ENCODE measurements around the gene PPP1R12B.
"Not testable (repeated sequence)": the region's sequence is repeated elsewhere in the genome, so short reads cannot be mapped to it uniquely, and the experiment has no call there.

Gene PPP1R12B

DNA sequence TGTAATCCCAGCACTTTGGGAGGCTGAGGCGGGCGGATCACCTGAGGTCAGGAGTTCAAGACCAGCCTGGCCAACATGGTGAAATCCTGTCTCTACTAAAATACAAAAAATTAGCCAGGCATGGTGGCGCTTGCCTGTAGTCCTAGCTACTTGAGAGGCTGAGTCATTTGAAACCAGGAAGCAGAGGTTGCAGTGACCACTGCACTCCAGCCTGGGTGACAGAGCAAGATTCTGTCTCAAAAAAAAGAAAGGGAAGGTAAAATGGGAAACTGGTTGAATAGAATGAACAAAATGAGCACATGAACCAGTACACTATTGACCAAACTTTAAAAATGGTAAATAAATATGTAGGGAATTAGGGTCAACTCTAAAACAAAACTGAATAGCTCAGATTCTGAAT, 120.2 kb downstream of the PPP1R12B start:
- not testable (repeated sequence) for H3K27me3 Mint-ChIP-seq, H3K4me1 Mint-ChIP-seq, H3K9me3 Mint-ChIP-seq, H3K27ac Mint-ChIP-seq, H3K4me3 Mint-ChIP-seq, ATAC-seq
- H3K36me3 Mint-ChIP-seq: peaks cover 21% of the 10 kb centered on the region

DNA sequence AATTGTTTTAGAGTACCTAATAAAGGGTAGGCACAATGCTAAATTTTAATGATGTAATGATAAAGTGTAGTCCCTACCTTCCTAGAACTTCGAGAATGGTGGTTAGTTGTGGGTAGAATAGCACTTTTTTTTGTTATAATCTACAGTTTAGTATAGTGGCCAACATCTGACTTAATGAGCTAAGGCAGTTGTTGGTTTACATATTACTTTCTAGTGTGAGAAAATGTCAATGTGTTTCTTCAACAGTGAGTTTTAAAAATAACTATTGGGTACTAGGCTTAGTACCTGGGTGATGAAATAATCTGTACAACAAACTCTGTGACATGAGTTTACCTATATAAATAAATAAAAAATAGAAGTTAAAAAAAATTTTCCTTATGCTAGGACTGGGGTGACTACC, 120.6 kb downstream of the PPP1R12B start:
- ATAC-seq, H3K27ac Mint-ChIP-seq, H3K4me3 Mint-ChIP-seq, H3K4me1 Mint-ChIP-seq, H3K9me3 Mint-ChIP-seq, H3K27me3 Mint-ChIP-seq: not testable (repeated sequence)
- H3K36me3 Mint-ChIP-seq: peaks cover 22% of the 10 kb centered on the region

DNA sequence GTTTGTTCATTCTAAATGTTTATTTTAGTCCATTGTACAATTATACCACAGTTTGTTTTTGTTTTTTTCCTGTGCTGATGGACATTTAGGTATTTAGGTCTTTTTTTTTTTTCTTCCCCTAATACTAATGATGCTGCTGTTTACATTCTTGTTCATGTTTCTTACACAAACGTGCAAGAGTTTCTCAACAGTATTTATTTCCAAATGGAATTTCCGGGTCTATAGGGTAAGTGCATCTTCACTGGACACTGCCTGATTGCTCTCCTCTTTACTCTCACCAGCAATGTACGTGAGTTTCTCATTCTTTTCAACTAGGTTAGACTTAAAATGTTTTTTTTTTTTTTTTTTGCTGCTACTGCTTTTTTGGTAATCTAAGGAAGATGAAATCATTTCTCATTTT, 122.7 kb downstream of the PPP1R12B start:
- ATAC-seq: no peak
- H3K27me3 Mint-ChIP-seq: no peaks in the 10 kb centered on the region
- H3K36me3 Mint-ChIP-seq: peaks cover 22% of the 10 kb centered on the region
- H3K4me1 Mint-ChIP-seq: no peaks in the 10 kb centered on the region
- no peak overlapping the region for H3K4me3 Mint-ChIP-seq
- H3K9me3 Mint-ChIP-seq: no peaks in the 10 kb centered on the region
- H3K27ac Mint-ChIP-seq: no peak overlapping the region

DNA sequence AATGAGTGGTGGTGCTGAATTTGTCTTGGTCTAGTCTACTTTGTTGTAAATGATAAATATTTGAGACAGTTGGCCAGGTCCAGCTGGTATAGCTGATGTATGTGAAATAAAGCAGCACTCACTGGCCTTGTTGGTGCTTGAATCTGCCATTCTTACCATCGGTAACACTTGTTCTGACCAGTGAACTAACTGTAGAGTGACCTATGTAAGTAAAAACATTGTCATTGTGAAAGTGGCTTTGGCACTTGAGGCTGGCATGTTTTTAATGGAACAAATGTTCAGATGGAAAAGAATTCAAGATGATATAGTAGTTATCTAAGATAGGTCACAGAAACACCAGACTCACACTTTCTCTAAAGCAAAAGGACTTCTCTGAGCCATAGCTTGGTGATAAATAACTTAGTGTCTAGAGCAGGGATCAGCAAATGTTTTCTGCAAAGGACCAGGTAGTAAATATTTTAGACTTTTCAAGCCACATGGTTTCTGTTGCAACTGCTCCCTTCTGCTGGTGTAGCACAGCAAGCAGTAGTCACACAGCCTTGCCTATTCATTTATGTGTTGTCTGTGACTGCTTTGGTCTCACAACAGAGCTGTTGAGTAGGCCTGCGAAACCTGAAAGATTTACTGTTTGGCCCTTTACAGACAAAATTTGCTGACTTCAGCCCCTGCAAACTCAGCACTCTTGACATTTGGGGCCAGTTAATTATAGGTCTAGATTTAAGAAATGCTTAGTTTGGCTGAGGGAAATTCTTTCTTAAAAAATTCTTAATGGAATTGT, 124.0 kb downstream of the PPP1R12B start:
- not testable (repeated sequence) for H3K4me1 Mint-ChIP-seq, H3K27ac Mint-ChIP-seq, H3K4me3 Mint-ChIP-seq, H3K27me3 Mint-ChIP-seq, ATAC-seq, H3K9me3 Mint-ChIP-seq
- peaks cover 25% of the 10 kb centered on the region for H3K36me3 Mint-ChIP-seq

DNA sequence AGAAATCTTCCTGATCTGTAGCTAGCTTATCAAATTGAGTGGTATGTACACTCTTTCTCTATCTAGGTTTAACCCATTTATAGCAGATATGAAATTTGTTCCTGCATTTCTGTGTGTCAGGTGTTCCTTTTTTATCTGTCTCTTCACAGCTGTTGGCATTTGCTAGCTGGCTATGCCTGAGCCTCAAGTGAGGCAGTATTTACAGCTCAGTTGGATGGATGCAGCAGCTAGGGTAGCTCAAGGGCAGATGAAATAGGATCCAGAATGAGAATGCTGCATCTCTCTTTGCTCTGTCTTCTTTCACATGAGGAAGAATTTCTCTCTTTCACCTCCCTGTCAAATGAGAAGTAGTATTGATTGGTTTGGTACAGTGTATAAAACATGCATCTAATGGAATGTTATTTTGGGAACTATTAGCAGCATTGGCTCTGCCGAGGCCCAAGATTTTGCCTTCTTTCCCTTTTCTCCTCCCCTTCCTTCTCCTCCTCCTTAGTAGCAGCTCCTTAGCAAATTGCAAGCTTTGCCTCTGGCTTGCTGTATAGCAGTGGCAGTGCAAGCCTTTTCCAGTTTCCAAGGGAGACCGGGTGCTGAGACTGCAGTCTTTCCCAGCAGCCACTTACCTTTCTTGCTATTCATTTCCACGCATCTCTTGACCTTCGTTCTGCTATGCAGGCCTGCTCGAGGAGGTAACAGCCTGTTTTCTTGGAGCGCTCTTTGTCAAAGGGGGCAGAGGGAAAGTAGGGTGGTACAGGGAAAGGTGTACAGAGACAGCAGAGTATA, 125.0 kb downstream of the PPP1R12B start:
- H3K4me3 Mint-ChIP-seq, H3K27ac Mint-ChIP-seq: not testable (repeated sequence)

DNA sequence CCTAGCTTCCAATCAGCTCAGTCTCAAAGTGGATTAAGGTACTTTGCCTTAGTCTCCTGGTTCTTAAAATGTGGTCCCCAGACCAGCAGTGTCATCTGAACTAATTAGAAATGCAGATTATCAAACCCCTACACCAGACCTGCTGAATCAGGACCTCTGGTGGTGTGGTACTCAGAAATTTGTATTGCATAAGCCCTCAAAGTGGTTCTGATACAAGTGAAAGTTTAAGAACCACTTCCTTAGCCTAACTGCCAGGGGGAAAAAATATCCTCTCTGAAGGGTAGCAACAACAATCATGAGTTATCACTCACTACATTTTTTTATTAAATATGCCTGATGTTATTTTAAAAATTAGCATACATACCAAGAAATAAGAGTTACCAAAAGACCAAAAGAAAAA, 131.2 kb downstream of the PPP1R12B start:
- not testable (repeated sequence) for H3K27ac Mint-ChIP-seq, ATAC-seq, H3K9me3 Mint-ChIP-seq, H3K4me3 Mint-ChIP-seq
- Mint-ChIP-seq H3K27me3 (peaks cover 17% of the 10 kb centered on the region), H3K36me3 (peaks cover 19% of the 10 kb centered on the region), H3K4me1 (peaks cover 31% of the 10 kb centered on the region)

More for the DNA sequence above, 125.0 kb downstream of the PPP1R12B start:
- H3K4me1 Mint-ChIP-seq, H3K27me3 Mint-ChIP-seq, ATAC-seq, H3K9me3 Mint-ChIP-seq: not testable (repeated sequence)
- peaks cover 27% of the 10 kb centered on the region for H3K36me3 Mint-ChIP-seq

DNA sequence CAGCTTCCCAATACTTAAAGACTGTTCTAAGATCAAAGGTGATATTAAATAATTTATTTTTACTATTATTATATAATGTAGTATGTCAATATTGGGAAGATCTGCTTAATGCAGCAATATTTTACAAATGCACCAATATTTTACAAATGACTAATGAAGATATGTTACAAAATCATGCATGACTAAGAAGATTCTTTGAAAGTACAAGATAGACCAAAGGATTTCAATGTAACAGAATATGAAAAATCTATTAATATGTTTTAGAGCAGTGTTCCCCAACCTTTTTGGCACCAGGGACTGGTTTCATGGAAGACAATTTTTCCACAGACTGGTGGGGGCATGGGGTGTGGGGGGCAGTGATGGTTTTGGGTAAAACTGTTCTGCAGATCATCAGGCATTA, 132.1 kb downstream of the PPP1R12B start:
- H3K4me3 Mint-ChIP-seq: not testable (repeated sequence)

DNA sequence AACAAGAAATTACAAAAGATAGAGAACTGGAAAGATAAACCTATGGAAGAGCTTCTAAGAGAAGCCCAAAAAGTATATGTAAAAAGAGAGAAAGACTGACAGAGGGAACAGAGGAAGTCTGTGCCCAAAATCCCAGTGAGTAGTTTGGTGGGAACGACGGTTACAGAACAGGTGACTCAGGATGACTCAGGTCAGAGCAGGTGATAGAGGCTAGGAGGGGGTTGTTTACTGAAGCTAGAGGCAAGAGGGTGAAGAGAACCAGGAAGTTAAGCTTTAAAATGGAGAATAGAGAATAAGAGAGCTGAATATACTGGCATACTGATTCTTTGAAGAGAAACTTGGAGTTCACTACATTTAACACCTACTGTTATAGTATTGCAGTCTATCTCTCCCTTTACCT, 134.9 kb downstream of the PPP1R12B start:
- Mint-ChIP-seq H3K4me1 (peaks cover 43% of the 10 kb centered on the region), H3K27me3 (peaks cover 28% of the 10 kb centered on the region), H3K36me3 (peaks cover 14% of the 10 kb centered on the region)
- not testable (repeated sequence) for H3K27ac Mint-ChIP-seq, H3K9me3 Mint-ChIP-seq, H3K4me3 Mint-ChIP-seq
- peak; percentile 42 for ATAC-seq

More for the DNA sequence above, 132.1 kb downstream of the PPP1R12B start:
- not testable (repeated sequence) for H3K27ac Mint-ChIP-seq, ATAC-seq, H3K9me3 Mint-ChIP-seq
- peaks cover 19% of the 10 kb centered on the region for H3K36me3 Mint-ChIP-seq
- peaks cover 38% of the 10 kb centered on the region for H3K4me1 Mint-ChIP-seq
- H3K27me3 Mint-ChIP-seq: peaks cover 25% of the 10 kb centered on the region

DNA sequence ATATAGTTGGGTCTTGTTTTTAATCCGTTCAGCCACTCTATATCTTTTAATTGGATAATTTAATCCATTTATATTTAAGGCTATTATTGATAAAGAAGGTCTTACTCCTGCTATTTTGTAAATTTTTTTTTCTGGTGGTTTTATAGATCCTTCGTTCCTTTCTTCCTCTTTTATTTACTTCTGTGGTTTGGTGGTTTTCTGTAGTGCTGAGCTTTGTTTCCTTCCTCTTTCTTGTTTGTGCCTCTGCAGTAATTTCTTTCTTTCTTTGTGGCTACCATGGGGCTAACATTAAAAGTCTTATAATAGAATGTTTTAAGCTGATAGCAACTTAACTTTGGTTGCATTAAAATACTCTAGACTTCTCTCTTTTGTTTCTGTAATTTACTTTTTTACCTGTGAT, 135.5 kb downstream of the PPP1R12B start:
- peaks cover 35% of the 10 kb centered on the region for H3K27me3 Mint-ChIP-seq
- H3K4me3 Mint-ChIP-seq: peak overlapping the region; percentile 47
- H3K36me3 Mint-ChIP-seq: peaks cover 20% of the 10 kb centered on the region
- peak; percentile 74 for ATAC-seq
- H3K27ac Mint-ChIP-seq, H3K9me3 Mint-ChIP-seq: not testable (repeated sequence)
- peaks cover 50% of the 10 kb centered on the region for H3K4me1 Mint-ChIP-seq

DNA sequence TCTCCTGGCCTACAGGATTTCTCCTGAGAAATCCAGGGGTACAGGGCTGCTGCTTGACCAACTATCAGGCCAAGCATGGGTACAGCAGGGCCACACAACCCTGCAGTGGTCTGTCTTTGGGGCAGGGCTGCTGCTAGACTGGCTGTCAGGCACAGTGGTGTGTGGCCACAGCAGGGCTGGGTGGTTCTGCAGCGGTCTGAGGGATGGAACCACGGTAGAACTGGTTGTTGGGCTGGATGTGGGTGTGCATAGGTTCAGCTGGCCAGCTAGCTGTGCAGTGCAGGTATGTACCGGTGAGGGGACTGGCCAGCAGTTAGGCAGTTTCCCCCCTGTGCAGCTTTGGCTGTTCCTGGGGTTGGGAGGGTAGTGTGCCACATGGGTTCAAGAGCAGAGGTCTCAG, 136.3 kb downstream of the PPP1R12B start:
- not testable (repeated sequence) for H3K27ac Mint-ChIP-seq, H3K4me3 Mint-ChIP-seq, ATAC-seq, H3K9me3 Mint-ChIP-seq
- Mint-ChIP-seq H3K27me3 (peaks cover 43% of the 10 kb centered on the region), H3K36me3 (peaks cover 28% of the 10 kb centered on the region), H3K4me1 (peaks cover 54% of the 10 kb centered on the region)

DNA sequence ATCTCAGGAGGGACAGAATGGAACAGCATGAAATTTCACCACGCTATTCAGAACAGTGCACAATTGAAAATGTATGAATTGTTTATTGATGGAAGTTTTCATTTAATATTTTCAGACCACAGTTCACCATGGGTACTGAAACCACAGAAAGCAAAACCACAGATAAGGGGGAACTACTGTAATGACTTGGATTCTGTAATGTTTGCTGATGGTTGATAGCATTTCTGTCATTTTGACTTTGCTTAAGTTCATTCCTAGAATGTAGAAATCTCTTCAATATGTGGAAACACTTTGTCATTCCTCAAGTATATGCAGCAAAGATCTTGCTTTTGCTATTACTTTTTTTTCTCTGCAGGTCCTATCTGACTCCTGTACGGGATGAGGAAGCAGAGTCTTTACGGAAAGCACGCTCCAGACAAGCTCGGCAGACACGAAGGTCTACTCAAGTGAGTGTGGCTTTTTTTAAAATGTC, 139.7 kb downstream of the PPP1R12B start:
- H3K27ac Mint-ChIP-seq, H3K9me3 Mint-ChIP-seq: not testable (repeated sequence)
- peak; percentile 88 for ATAC-seq
- Mint-ChIP-seq H3K36me3 (peaks cover 46% of the 10 kb centered on the region), H3K4me3 (peak overlapping the region; percentile 46), H3K27me3 (peaks cover 47% of the 10 kb centered on the region), H3K4me1 (peaks cover 45% of the 10 kb centered on the region)

DNA sequence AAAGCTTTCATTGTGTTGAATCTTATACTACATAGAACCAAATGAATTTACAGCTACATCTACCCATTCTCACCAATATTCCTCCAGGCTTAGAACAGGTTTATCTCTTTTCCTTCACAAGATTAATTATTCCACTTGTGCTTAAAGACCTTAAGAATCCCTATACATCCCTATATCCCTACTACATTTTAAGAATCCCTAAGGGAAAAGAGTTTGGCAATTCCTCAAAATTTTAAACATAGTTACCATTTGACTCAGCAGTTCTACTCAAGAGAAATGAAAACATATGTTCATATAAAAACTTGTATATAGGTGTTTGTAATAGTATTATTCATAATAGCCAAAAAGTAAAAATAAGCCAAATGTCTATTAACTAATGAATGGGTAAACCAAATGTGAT, 140.6 kb downstream of the PPP1R12B start:
- peaks cover 49% of the 10 kb centered on the region for H3K36me3 Mint-ChIP-seq
- H3K4me3 Mint-ChIP-seq, H3K9me3 Mint-ChIP-seq, H3K27ac Mint-ChIP-seq, ATAC-seq: not testable (repeated sequence)
- peaks cover 47% of the 10 kb centered on the region for H3K27me3 Mint-ChIP-seq
- peaks cover 36% of the 10 kb centered on the region for H3K4me1 Mint-ChIP-seq

DNA sequence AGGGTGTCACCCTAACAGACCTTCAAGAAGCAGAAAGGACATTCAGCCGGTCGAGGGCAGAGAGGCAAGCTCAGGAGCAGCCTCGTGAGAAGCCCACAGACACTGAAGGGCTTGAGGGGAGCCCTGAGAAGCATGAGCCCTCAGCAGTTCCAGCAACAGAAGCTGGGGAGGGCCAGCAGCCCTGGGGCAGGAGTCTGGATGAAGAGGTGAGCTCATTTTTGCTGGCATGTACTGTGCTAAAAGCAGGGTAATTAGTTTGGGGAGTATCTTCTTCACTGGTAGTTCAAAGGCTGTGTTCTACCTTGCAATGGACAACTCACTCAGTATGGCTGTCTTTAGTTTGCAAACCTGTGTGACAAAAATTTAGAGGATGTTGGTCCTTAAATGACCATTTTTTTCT, 144.6 kb downstream of the PPP1R12B start:
- not testable (repeated sequence) for H3K4me3 Mint-ChIP-seq, ATAC-seq, H3K27ac Mint-ChIP-seq, H3K9me3 Mint-ChIP-seq
- peaks cover 21% of the 10 kb centered on the region for H3K4me1 Mint-ChIP-seq
- H3K27me3 Mint-ChIP-seq: peaks cover 37% of the 10 kb centered on the region
- H3K36me3 Mint-ChIP-seq: peaks cover 83% of the 10 kb centered on the region

DNA sequence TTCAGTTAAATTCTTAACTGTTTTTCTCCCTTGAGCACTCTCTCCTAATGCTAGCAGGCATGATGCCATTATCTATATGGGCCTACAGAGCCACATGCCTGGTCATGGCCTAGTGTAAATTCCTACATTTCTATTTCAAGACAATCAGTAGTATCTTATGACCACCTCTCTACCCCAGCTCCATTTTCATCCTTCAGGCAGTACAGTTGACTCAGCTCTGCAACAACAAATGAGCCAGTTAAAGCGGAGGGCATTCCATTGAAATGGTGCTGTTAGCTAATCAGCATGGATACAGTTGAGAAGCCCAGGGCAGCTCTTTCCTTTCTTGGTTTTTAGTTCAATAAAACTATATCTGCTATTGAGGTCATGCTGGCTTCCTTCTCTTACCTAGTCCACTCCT, 150.0 kb downstream of the PPP1R12B start:
- Mint-ChIP-seq H3K27me3 (no peaks in the 10 kb centered on the region), H3K27ac (no peak overlapping the region), H3K4me1 (no peaks in the 10 kb centered on the region), H3K4me3 (no peak overlapping the region), H3K36me3 (peaks cover 56% of the 10 kb centered on the region), H3K9me3 (no peaks in the 10 kb centered on the region)
- ATAC-seq: no peak

DNA sequence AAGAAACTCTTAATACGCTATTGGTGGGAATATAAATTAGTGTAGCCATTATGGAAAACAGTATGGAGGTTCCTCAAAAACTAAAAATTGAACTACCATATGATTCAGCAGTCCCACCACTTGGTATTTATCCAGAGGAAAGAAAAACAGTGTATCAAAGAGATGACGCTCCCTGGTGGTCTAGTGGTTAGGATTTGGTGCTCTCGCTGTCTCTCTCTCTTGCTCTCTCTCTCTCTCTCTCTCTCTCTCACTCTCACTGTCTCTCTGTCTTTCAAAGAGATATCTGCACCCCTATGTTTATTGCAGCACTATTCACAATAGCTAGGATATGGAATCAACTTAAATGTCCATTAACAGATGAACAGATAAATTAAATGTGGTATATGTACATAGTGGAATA, 151.5 kb downstream of the PPP1R12B start:
- peaks cover 48% of the 10 kb centered on the region for H3K36me3 Mint-ChIP-seq
- not testable (repeated sequence) for H3K27ac Mint-ChIP-seq, ATAC-seq, H3K4me3 Mint-ChIP-seq, H3K27me3 Mint-ChIP-seq, H3K4me1 Mint-ChIP-seq, H3K9me3 Mint-ChIP-seq

DNA sequence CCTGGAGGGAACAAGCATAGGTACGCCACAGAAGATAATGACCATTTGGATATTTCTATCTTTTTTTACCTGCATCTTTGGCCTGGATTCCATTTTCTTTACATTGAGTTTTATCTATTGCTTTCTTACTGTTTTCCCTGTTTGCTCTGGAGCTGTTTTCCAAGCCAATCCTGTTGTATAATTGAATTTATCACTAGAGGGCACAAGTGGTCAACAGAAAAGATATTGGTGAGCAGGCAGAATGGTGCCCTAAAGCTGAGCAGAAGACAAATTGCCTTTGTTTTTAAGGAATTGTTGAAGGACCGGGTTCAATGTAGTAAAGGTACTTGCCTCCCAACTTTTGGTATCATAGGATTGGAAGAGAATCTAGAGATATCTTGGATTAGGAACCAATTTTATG, 152.8 kb downstream of the PPP1R12B start:
- Mint-ChIP-seq H3K36me3 (peaks cover 41% of the 10 kb centered on the region), H3K4me1 (no peaks in the 10 kb centered on the region)

More for the DNA sequence above, 152.8 kb downstream of the PPP1R12B start:
- ATAC-seq: no peak
- H3K27me3 Mint-ChIP-seq: no peaks in the 10 kb centered on the region
- H3K9me3 Mint-ChIP-seq: no peaks in the 10 kb centered on the region
- H3K27ac Mint-ChIP-seq: no peak overlapping the region
- H3K4me3 Mint-ChIP-seq: no peak overlapping the region

Data from stimulated activated memory B cell treated with anti-CD40 and anti-IgM and Interleukin-4, amounts not matched to agents 10 μg/mL and 1 μg/mL and 100 μg/mL, for 72 hours (primary cell).